GM21737 (cell line): Measurements from ENCODE around the gene VAT1.
"Not testable (repeated sequence)": the region's sequence is repeated elsewhere in the genome, so short reads cannot be mapped to it uniquely, and the experiment has no call there.

Experiments used
- ATAC-seq: cut with Tn5 transposase; IDR thresholded peaks from one replicate; pipeline ENCODE4 v1.9.1; 2021; ENCODE audit warnings: mild to moderate bottlenecking, moderate library complexity; ENCODE audit not compliant: unreplicated experiment

The VAT1 gene

GRCh38 chr17:42975701-42976100 lies 46.5 kb downstream of the VAT1 start:
- not testable (repeated sequence) for ATAC-seq

- ATAC-seq = no peak
Observed at GRCh38 chr17:42975265-42975664, 46.9 kb downstream of the VAT1 start.

GRCh38 chr17:42973323-42973722 lies 48.9 kb downstream of the VAT1 start:
- ATAC-seq = not testable (repeated sequence)

GRCh38 chr17:42971589-42971988 lies 50.6 kb downstream of the VAT1 start:
- no peak for ATAC-seq

GRCh38 chr17:42969001-42969581 lies 53.1 kb downstream of the VAT1 start:
- ATAC-seq = no peak

- no peak for ATAC-seq
Observed at GRCh38 chr17:42967925-42968324, 54.3 kb downstream of the VAT1 start.
